CD14-positive monocyte (primary cell): ENCODE results near the gene NDUFS6. TPM values are rescaled to one million over a fixed set of nuclear protein-coding genes. Genes with fewer than 3 reads are reported as not detected.

ENCODE experiments used
- DNase-seq, 3 donors: peaks; one replicate each; pipeline ENCODE4 v3.0.0-alpha.2; 2011 to 2022
- H2AFZ ChIP-seq: 2 replicates; pipeline ENCODE4 v1.6.0; 2012; ENCODE audit warnings: mild to moderate bottlenecking, low read depth, low read length, inconsistent platforms; ENCODE audit not compliant: insufficient read depth, poor library complexity, severe bottlenecking
- H3K27ac ChIP-seq, 2 donors: 1 replicate in 1 of 2; 2 replicates in 1 of 2; pipeline ENCODE4 v1.5.1; 2012 to 2013; ENCODE audit warnings: low read length in 2 of 2, control low read depth in 1 of 2, inconsistent platforms in 1 of 2, low read depth in 1 of 2, mild to moderate bottlenecking in 1 of 2
- H3K27me3 ChIP-seq, 2 donors: one replicate each; pipeline versions ENCODE4 v1.6.0 to v1.6.1; 2011 to 2013; ENCODE audit warnings: low read length in 2 of 2; ENCODE audit not compliant: control insufficient read depth in 2 of 2, insufficient read depth in 2 of 2
- H3K36me3 ChIP-seq, 2 donors: replicated peaks in 1 of 2; 1 replicate in 1 of 2; 2 replicates in 1 of 2; pipeline versions ENCODE4 v1.5.1 to v1.6.1; 2012 to 2013; ENCODE audit warnings: low read length in 2 of 2, control low read depth in 1 of 2, inconsistent platforms in 1 of 2, mild to moderate bottlenecking in 1 of 2; ENCODE audit not compliant: insufficient read depth in 2 of 2, control insufficient read depth in 1 of 2
- H3K4me1 ChIP-seq, 2 donors: 1 replicate in 1 of 2; 2 replicates in 1 of 2; pipeline versions ENCODE4 v1.5.1 to v1.6.1; 2012 to 2013; ENCODE audit warnings: low read length in 2 of 2, control low read depth in 1 of 2, inconsistent platforms in 1 of 2, mild to moderate bottlenecking in 1 of 2, moderate library complexity in 1 of 2; ENCODE audit not compliant: insufficient read depth in 2 of 2, control insufficient read depth in 1 of 2
- H3K4me2 ChIP-seq: replicated peaks from 2 replicates; pipeline ENCODE3; 2012; ENCODE audit warnings: low read length, moderate library complexity, mild to moderate bottlenecking; ENCODE audit not compliant: poor library complexity, severe bottlenecking; ENCODE audit errors: extremely low read depth
- H3K4me3 ChIP-seq, 3 experiments: fragments of 200-600 bp in 1 of 3; sonication (generic) in 1 of 3; replicated peaks in 1 of 3; 1 replicate in 2 of 3; 2 replicates in 1 of 3; pipeline ENCODE4 v1.5.1; 2011 to 2013; ENCODE audit warnings: low read length in 3 of 3, mild to moderate bottlenecking in 3 of 3, control low read depth in 2 of 3, low read depth in 2 of 3, inconsistent platforms in 1 of 3, moderate library complexity in 1 of 3
- H3K79me2 ChIP-seq: 2 replicates; pipeline ENCODE4 v1.6.0; 2012; ENCODE audit warnings: mild to moderate bottlenecking, control low read depth, inconsistent platforms, low read length, moderate library complexity; ENCODE audit not compliant: insufficient read depth
- H3K9ac ChIP-seq: 2 replicates; pipeline ENCODE4 v1.6.0; 2017; ENCODE audit warnings: low read length, mild to moderate bottlenecking; ENCODE audit not compliant: insufficient read depth, poor library complexity, severe bottlenecking
- H3K9me3 ChIP-seq, 2 donors: replicated peaks in 1 of 2; 1 replicate in 1 of 2; 2 replicates in 1 of 2; pipeline versions ENCODE4 v1.5.1 to v1.6.1; 2012 to 2013; ENCODE audit warnings: low read length in 2 of 2, control low read depth in 1 of 2; ENCODE audit not compliant: control insufficient read depth in 1 of 2, insufficient read depth in 1 of 2
- H4K20me1 ChIP-seq: 2 replicates; pipeline ENCODE4 v1.6.0; 2012; ENCODE audit warnings: mild to moderate bottlenecking, low read length, control low read depth, moderate library complexity; ENCODE audit not compliant: insufficient read depth
- H3K27ac Mint-ChIP-seq, 7 donors: one replicate each; pipeline ENCODE4 v1.8.0; 2020; ENCODE audit warnings: mild to moderate bottlenecking in 7 of 7, mixed read lengths in 7 of 7, moderate library complexity in 6 of 7, inconsistent platforms in 2 of 7
- H3K27me3 Mint-ChIP-seq, 3 donors: one replicate each; pipeline ENCODE4 v1.8.0; 2021 to 2022; ENCODE audit warnings: low read depth in 3 of 3, mild to moderate bottlenecking in 3 of 3, mixed read lengths in 3 of 3, moderate library complexity in 3 of 3, inconsistent platforms in 1 of 3
- H3K36me3 Mint-ChIP-seq, 2 donors: one replicate each; pipeline ENCODE4 v1.8.0; 2020; ENCODE audit warnings: mixed read lengths in 2 of 2, inconsistent platforms in 1 of 2, mild to moderate bottlenecking in 1 of 2
- H3K4me1 Mint-ChIP-seq: one replicate; pipeline ENCODE4 v1.8.0; 2020; ENCODE audit warnings: mild to moderate bottlenecking, mixed read lengths
- H3K4me3 Mint-ChIP-seq, 2 donors: one replicate each; pipeline ENCODE4 v1.8.0; 2020; ENCODE audit warnings: mild to moderate bottlenecking in 2 of 2, mixed read lengths in 2 of 2, moderate library complexity in 1 of 2
- H3K9me3 Mint-ChIP-seq, 7 donors: one replicate each; pipeline ENCODE4 v1.8.0; 2020 to 2022; ENCODE audit warnings: mixed read lengths in 7 of 7, mild to moderate bottlenecking in 6 of 7, moderate library complexity in 6 of 7, inconsistent platforms in 2 of 7
- WGBS: methylation state at CpG from one replicate; pipeline ENCODE4 v1.1.5; 2013; ENCODE audit warnings: missing lambda C conversion rate; ENCODE audit not compliant: insufficient coverage; 5-methylcytosine and 5-hydroxymethylcytosine counted together
- intact Hi-C, 2 donors: fragments of 100-400 bp; cut with micrococcal nuclease; formaldehyde crosslinking; loops; one replicate each; pipeline versions ENCODE4 v1.15.0 to v1.15.1; 2023
- polyA plus RNA-seq, 3 donors: library from polyadenylated mRNA; depleted of rRNA in 1 of 3; unstranded in 2 of 3; stranded (reverse) in 1 of 3; fragments of 300-500 nt in 2 of 3; fragments of >200 nt in 1 of 3; fragmentation: Illumina TruSeq in 2 of 3; gene quantifications; 1 replicate in 2 of 3; 2 replicates in 1 of 3; pipeline ENCODE4 v1.2.3, GENCODE V29; 2012 to 2021
- TF ChIP-seq, protein P1 (sequence below): fragments of 200-600 bp; IDR thresholded peaks from one replicate; pipeline ENCODE4 v1.8.0; 2022; ENCODE audit warnings: antibody characterized with exemption, mild to moderate bottlenecking

NDUFS6 gene
- polyA plus RNA-seq, 3 donors: 20.5 to 62.3 (median 62.2) TPM

DNA sequence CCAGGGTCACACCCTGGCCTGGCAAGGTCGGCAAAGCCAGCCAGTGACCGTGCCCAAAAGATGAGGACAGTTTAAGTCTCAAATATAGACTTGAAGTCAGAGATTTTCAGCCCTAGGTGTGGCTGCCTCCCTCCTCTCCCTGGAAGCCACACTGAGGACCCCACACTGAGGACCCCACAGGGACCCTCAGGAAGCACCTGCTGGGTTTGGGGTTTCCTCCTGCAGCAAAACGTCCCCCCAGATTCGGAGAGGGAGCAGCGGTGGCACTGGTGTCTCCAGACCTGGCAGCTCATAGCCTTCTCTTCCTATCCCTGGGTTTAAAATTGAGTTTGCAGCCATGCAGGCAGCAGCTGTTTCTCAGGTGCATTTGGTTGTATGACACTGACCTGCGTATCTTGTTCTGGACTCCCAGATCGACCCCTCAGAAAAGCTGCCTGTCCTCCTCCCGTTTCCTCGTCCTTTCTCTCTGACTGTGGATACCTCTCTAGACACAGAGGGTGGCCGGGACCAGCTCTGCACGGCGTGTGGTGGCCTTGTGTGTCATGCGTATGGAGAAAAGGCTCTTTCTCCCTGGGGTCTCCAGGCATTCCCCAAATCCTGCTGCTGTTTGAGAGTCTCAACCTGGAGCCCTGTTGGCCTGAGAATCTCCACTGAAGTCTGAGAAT lies 38.2 kb upstream of the NDUFS6 start:
- 74% methylated on average over 12 of the region's 13 CpGs for WGBS
- H3K36me3 ChIP-seq: no peaks in the 10 kb centered on the region
- peak overlapping the region in 1 of 2 donors; percentile 12 for H3K4me3 Mint-ChIP-seq
- H3K4me2 ChIP-seq: no peak overlapping the region
- peak in 1 of 3 donors; percentile 0 for DNase-seq
- no peaks in the 10 kb centered on the region for H3K9me3 ChIP-seq
- no peaks in the 10 kb centered on the region for H3K4me1 Mint-ChIP-seq
- intact Hi-C loops: loop anchor here in 1 of 2 donors (10.0 kb wide), 1 partner anchor 272 kb away; no protein-coding TSS in a partner anchor
- no peak overlapping the region for H3K9ac ChIP-seq
- no peaks in the 10 kb centered on the region for H3K4me1 ChIP-seq
- TF ChIP-seq, protein P1, sequence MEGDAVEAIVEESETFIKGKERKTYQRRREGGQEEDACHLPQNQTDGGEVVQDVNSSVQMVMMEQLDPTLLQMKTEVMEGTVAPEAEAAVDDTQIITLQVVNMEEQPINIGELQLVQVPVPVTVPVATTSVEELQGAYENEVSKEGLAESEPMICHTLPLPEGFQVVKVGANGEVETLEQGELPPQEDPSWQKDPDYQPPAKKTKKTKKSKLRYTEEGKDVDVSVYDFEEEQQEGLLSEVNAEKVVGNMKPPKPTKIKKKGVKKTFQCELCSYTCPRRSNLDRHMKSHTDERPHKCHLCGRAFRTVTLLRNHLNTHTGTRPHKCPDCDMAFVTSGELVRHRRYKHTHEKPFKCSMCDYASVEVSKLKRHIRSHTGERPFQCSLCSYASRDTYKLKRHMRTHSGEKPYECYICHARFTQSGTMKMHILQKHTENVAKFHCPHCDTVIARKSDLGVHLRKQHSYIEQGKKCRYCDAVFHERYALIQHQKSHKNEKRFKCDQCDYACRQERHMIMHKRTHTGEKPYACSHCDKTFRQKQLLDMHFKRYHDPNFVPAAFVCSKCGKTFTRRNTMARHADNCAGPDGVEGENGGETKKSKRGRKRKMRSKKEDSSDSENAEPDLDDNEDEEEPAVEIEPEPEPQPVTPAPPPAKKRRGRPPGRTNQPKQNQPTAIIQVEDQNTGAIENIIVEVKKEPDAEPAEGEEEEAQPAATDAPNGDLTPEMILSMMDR: no peak
- H3K27me3 Mint-ChIP-seq: peaks cover 5 to 24% (median 13%) of the 10 kb centered on the region in 3 donors
- H3K27ac ChIP-seq: no peak overlapping the region
- H3K36me3 Mint-ChIP-seq: no peaks in the 10 kb centered on the region
- H3K79me2 ChIP-seq: no peaks in the 10 kb centered on the region
- H3K9me3 Mint-ChIP-seq: peaks cover 0 to 5% (median 0%) of the 10 kb centered on the region in 7 donors
- no peak overlapping the region for H3K27ac Mint-ChIP-seq
- no peaks in the 10 kb centered on the region for H4K20me1 ChIP-seq
- no peaks in the 10 kb centered on the region for H3K27me3 ChIP-seq
- H3K4me3 ChIP-seq: no peak overlapping the region
- no peak overlapping the region for H2AFZ ChIP-seq

DNA sequence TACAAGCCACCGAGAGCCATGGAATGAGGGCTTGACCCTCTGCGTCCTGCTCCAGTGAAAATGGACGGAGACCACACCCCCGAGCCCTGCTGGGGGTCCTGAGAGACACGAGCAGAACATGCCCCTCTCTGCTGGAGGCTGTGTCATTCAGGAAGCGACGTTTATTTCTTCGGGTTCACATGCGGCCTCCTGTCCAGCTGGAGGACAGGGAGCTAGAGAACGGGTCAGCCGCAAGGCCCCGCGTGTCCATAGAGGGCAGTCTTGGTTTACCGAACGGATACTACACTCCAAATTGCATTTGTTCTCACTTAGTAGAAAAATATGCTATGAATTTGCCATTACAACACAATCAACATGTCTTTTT lies 37.7 kb upstream of the NDUFS6 start:
- no peaks in the 10 kb centered on the region for H3K4me1 Mint-ChIP-seq
- H3K36me3 Mint-ChIP-seq: no peaks in the 10 kb centered on the region
- H3K4me3 ChIP-seq: no peak overlapping the region
- H4K20me1 ChIP-seq: no peaks in the 10 kb centered on the region
- no peak overlapping the region for H2AFZ ChIP-seq
- H3K27me3 ChIP-seq: no peaks in the 10 kb centered on the region
- no peak for DNase-seq
- peaks cover 0 to 5% (median 0%) of the 10 kb centered on the region in 7 donors for H3K9me3 Mint-ChIP-seq
- intact Hi-C loops: loop anchor here in 1 of 2 donors (10.0 kb wide), 1 partner anchor 271 kb away; no protein-coding TSS in a partner anchor
- peak overlapping the region in 1 of 2 donors; percentile 12 for H3K4me3 Mint-ChIP-seq
- no peaks in the 10 kb centered on the region for H3K4me1 ChIP-seq
- H3K79me2 ChIP-seq: no peaks in the 10 kb centered on the region
- WGBS: 47% methylated on average over 9 of the region's 15 CpGs
- H3K27ac Mint-ChIP-seq: no peak overlapping the region
- no peaks in the 10 kb centered on the region for H3K36me3 ChIP-seq
- H3K27me3 Mint-ChIP-seq: peaks cover 5 to 21% (median 13%) of the 10 kb centered on the region in 3 donors
- H3K9ac ChIP-seq: no peak overlapping the region
- H3K9me3 ChIP-seq: no peaks in the 10 kb centered on the region
- TF ChIP-seq, protein P1: no peak
- H3K4me2 ChIP-seq: no peak overlapping the region
- no peak overlapping the region for H3K27ac ChIP-seq
